LoVo (cell line): ENCODE results near the gene VAPA.
A peak's percentile ranks its signal among the peaks of the same experiment; 100 is the strongest.

Source experiments
- DNase-seq: peaks from one replicate; pipeline ENCODE4 v3.0.0-alpha.2; 2016; ENCODE audit warnings: low spot score

The VAPA gene

DNA sequence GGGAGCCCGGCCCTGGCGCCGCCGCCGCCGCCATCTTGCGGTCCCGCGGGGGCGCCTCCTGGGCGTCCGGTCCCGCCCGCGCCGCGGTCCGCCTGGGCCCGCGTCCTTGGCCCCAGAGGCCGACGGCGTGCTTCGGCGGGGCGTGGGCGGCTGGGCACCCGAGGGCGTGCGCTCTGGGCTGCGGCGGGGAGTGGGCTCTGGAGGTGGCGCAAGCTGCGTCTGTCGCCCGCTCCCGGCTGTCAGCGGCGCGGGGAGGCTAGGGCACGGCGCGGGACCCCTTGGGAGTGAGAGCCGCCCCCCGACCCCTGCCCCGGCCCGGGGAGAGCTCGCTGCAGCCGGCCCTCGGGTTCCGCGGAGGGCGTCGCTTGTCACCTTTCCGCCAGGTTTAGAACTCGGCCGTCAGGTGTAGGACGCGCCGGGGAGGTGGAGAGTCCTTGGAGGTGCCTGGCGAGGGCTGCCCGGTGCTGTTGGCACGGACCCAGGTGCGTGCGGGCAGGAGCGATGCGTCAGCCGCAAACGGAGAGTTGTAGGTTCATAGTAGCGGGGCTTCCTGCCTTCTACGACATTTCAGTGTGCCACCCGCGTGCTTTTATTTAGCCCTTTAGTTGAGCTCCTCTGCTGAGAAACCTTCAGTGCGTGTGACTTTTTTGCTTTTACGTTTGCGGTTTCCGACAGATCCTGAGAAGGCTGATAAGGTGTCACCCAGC, 921 bp downstream of the VAPA start:
- peak; percentile 85 for DNase-seq

DNA sequence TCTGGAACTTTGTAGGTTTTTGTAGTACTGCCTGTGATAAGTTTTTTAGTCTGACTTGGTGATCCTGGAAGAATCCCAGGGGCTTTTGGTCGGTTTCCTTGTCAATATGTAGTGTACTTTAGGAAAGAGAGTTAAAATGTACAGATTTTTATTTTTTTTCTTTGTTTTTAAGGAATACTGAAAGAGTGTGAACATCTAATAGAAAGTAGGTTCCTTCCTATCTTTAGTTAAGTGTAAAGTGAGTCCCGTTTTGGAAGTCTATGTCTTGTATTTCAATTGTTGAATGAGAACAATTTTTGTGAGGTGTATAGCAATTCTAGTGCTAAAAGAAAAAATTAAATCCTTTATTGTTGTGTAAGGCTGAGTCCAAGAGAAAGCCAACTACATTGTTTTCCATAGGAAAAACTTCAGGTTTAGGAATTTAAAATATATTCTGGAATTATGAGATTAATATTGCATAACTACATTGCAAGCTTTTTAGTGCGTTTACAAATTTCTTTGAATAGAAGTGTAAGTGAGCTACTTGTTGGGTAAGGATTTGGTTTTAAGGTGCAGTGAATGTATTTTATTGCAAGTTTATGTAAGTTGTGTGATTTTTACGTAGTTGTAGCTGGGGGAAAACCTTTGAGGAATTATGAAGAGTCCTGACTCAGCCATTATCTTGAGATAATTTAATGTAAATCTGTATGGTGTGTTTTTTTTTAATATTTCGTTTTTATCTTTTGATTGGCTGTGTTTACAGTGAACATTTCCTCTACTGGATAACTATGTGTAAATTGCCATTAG, 1.7 kb downstream of the VAPA start:
- DNase-seq = no peak

DNA sequence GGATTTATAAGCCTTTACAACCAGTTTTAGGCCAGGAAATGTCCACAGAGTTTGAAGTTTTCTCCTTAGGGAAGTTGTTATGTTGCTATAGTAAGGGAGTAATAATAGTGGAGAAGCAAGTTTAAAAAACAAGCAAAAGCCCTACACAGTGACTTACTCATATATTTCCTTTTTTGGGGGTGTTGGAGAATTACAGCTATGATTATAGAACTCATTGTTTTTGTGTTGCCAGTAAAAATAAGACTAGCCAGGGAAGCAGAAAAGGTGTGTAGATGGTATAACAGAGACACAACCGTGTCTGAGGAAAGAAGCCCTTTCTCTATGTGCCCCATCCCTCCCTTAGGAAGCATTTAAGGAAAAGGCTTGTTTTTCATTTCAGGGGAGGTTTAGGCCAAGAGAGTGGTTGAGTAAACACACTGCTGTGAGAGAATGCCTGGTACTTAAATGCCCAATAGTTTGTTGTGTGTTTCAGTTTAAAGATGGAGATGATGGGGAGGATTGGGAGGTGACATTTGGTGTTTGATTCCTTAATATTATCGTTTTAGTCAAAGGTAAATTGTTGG, 2.3 kb downstream of the VAPA start:
- no peak for DNase-seq

DNA sequence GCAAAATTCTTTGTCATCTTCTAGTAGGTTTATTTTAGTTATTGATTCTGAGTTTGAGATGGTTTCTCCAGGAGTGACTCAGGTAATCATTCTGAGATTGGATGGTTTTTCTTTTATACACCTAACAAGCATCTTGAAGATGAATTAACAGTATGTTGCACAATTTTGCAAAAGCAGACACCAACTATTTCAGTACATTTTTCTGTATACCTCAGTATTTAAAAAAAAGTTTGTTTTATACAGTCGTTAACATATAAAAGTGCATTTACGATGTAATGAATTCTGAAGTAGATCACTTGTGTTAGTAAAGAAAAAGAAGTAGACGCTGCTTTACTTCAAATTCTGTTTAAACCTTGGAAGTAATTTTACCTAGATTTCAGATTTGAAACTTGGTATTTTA, 3.0 kb downstream of the VAPA start:
- DNase-seq = no peak

DNA sequence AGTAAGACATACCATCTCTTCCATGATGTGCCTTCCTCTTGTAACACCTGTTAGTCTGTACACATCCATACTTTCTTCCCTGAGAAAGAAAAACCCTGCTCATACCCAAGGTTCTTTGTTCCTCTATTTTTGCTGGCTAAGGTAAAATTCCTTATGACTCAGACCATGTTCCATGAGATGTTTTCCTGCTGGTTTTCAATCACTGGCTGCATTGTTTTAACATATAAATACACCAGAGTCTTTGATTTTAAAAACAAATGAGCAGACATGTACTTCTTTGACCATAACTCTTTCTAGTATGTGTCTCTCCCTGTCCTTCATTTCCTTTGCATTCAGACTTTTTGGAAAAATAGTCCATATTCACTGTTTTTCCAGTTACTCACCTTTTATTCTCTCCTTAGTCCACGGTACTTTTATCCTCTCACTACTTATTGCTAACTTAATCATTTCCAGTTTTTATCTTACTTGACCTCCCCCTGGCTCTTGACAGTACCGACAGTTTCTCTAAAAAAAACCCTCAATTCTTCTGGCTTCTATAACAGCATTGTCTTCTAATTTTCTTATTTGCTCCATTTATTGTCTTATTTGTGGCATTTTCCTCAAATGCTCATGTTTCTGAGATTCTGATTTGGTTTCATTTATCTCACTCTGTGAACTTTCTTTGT, 4.3 kb downstream of the VAPA start:
- DNase-seq = no peak

DNA sequence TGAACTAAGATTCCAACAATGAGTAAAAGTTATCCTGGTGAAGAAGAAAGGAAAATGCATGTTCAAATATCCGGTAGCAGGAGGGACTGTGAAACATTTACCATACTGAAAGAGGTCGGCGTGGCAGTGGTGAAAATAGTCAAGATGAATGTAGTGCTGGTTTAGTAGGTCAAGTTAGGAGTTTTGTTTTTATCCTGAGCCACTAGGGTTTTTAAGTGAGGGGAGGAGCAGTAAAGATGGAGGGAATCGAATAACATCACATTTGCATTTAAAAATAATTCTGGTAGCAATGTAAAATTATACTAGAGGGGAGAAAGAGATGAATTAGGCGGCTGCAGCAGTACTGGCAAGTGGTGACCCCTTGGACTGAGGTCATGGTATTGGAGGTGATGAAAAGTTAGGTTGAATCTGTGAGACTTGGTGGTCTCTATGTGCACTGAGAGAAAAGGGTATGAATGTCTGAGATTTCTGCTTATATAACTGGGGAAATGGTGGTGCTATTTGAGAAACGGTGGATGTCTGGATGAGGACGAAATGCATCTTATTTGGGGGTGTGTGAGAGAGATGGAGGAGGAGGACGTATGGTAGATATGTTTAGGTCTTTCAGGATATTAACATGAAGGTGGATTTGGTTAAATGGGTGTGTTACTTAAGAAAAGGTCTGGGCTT, 5.9 kb downstream of the VAPA start:
- DNase-seq = no peak

DNA sequence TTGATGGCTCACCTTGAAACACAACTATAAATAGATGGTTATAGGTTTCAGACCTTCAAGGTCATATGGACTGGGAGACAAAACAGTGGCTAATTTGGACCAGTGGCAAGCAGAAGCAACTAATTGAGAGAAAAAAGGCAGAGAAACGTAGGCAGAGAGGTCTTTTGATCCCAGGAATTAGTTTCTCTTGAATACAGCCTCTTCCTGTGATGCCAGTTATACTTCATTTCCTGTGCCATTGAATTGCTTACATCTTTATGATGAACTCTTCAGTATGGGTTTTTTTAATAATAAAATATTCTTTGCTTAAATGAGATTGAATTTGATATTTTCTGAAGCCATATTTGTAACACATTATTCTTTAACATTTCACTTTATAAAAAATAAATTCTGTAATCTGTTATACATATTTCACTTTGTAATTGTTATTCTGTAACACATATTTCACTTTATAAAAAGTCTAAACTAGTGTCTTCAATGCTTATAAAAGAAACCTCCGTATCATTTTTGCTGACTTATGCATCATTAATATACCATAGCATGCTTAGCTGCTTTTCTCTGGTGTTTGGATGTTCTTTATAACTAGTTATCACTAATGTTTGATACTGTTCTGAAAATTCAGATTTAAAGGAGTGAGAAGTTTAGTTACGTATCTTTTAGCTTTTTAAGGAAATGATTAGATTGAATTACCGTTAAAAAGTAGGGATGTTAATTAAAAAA, 8.9 kb downstream of the VAPA start:
- DNase-seq = no peak

DNA sequence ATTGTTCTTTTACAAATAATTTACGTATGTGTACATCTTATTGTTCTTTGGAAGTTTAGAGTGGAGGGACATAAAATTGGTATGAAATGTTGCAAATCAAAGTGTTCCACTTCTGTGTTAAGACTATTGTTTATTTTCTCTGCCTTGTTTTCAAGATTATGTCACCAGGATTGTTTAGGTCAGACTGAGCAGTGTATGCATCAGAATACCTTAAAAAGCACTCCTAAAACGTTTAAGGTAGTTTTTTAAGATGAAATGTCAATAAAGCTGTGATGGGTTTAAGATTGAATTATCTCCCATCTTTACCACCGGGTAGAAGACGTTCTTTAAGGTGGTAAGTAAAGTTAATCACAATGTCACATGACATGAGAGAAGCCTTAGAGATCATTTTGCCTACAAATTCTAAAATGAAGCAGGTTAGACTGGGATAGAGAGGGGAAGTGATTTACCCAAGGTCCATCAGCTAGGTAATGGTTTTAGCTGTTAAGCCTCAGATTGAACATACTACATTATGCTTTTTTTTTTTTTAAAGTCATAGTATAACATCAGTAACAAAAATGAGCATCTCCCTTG, 10.6 kb downstream of the VAPA start:
- no peak for DNase-seq

DNA sequence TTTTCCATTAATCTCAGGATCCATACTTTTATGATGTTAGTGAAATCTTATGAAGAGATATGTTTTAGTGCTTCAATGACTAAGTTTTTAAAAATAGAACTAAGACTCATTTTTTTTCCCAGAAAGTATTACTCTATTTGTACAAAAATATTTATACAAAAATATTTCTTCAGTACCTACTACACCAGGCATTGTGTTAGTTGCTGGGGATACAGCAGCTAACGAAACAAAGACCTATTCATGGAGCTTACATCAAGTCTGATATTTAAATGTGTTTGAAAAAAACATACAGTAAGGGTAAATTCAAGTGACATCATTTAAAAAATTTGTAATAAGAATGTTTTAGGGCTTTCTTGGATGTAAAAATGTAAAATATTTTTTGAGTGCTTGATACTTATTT, 11.6 kb downstream of the VAPA start:
- no peak for DNase-seq

DNA sequence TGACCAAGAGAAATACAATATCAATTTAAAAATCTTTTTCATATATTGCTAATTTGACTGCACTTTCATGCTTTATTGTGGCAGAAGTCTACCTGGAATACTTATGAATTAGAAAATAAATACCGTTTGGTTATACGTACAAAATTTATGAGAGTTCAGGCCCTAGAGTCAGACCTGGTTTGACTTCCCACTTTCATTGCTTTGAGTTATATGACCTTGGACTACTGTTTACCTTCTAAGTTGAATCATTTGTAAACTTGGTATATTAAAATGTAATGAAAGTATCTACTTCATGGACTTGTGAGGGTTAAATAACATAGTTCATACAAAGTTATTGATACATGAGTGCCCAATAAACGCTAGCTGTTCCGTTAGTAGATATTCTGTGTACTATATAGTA, 12.0 kb downstream of the VAPA start:
- no peak for DNase-seq

DNA sequence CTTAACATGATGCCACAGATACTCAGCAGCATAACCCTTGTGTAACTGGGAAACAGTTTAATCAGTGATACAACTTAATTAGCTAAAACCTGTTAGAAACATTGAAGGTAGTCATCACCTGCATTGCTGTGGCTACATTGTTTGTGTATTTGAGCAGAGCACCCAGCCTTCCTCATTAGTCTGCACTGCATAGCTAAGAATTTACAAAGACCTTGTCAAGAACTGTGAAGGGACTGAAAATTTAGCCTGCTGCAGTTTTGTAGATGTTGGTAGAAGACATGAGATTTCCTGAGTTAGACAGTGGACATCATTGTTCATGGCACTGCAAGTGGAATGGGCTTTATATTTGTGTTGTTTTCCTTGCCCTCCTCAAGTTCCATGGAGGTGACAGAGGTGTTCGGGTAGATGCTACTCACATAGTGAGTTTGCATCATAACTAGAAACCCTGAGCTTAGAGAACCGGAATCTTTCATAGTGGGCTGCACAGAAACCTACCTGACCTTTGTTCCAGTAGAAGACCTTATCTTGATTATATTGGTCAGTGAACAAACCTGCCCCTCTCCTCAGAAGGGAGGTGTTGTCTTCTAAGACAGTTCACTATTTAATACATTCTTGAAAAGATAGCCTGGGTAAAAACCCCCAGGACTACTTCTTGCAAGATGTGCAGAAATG, 12.5 kb downstream of the VAPA start:
- DNase-seq = no peak

DNA sequence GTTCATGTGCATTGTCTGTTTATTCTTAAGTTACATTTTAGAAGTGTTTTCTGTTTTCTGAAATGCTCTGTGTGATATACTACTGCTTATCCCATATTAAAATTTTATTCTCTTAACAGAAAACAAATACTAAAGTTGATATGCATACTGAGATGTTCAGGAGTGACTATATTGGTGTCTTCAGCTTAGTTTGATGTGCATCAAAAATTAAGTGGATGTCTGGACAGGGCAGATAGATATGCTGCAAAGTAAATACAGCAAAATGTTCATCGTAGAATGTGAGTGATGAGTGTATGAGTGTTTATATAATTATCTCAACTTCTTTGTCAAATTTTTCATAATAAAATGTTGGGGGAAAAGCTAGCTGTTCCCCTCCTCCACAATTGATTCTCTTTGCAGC, 13.2 kb downstream of the VAPA start:
- no peak for DNase-seq

DNA sequence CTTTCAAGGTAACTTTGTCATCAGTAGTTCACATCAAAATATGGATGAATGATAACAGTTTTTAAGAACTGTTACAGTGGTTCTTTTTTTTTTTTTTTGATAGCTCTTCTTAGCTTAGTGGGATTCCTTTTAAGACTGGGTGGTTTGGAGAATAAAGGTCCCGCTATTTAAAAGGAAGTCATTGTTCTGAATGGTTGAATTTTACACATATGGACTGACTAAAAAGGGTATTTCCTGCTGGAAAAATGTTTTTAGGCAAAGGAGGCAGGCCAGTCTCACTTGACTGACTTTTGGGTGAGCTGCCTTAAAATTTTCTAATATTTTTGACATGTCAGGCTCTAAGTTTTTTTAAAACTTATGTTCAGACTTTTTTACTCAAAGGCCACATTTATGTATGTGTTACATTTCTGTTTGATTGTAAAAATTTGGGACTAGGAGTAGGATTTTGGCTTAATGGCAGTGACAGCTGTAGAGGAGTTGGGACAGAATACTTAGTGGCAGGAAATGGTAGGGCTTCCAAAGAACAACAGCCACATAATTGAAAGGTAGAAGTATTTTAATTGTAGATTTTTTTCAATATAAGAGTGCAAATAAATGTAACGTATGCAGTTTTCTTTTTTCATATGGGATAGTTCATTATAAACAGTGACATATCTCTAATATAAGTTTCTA, 13.7 kb downstream of the VAPA start:
- DNase-seq = no peak

DNA sequence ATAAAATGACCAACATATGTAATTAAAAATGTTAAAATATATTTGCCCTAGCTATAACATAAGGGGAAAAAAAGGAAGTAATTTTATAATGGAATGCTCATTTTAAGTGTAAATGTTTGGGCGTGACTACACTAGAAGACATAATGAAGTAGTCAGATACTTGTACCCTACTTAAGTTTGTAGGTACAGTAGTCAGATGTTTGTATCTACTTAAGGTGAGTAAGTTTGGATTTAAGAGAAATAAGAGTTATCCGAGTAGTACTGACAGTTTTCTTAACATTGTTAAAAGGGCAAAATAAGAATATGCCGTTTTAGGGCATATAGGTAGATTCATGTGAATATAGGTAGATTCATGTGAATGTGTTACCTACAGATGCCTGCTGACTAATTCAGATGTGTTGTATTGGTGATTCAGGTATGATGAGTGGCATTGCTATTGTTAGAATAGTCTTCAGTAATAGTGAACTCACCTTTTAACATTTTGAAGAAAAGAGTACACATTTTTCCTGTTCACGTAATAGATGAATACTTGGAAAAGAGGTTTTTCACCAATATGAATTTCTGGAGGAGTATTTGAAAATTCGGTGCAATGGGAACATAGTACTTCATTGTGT, 14.9 kb downstream of the VAPA start:
- no peak for DNase-seq

DNA sequence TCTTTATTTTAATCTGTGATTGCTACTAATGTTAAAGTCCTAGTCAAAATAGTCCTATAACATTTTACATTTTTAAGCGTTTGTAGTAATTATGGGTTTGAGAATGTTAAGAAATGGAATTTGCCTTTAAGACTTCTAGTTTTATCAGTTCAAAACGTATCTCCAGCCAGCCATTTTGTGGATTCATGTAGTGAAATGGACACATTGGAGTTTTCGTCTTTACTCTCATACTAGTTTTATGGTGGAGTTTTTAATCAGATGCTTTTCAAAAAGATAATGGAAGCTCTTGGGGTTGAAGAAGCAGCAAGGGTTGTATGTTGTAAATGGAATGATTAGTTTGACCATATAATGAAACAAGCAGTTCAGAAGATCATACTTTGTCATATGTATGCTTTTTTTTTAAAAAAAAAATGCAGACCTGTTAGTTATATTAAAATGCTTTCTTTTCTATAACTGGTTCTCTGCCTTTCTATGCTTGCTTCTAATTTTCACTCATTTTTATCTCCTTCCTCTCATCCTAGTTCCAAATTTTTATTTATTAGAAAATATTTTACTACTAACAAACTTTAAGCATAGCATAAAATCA, 16.6 kb downstream of the VAPA start:
- no peak for DNase-seq

DNA sequence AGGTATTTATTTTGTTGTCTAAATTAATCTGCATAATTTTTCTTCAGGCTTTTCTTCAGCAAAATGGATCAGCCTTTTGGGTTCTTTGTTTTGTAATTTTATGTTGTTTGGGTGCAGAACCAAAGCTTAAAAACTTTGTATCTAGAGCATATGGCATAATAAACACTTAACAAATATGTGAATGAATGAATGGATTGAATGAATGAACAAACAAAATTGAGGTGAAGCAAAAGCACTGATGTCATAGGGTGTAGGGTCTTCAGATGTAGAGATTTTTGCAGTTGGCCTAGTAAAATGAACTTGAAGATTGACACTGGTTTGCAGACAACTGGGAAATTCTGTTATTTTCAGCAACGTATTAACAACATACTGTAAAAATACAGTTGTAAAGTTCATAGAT, 17.3 kb downstream of the VAPA start:
- DNase-seq = no peak

DNA sequence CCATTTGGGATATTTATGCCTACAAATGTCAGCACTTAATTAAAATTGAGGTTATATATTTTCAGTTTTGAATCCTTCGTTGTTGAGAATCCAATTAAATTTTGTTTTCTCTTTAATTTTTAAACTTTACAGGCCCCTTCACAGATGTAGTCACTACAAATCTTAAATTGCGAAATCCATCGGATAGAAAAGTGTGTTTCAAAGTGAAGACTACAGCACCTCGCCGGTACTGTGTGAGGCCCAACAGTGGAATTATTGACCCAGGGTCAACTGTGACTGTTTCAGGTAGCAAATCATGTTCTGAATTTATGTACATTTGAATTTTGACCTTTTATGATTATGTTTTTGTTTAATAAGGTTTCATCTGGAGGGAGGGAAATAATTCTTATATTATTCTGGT, 17.9 kb downstream of the VAPA start:
- no peak for DNase-seq

DNA sequence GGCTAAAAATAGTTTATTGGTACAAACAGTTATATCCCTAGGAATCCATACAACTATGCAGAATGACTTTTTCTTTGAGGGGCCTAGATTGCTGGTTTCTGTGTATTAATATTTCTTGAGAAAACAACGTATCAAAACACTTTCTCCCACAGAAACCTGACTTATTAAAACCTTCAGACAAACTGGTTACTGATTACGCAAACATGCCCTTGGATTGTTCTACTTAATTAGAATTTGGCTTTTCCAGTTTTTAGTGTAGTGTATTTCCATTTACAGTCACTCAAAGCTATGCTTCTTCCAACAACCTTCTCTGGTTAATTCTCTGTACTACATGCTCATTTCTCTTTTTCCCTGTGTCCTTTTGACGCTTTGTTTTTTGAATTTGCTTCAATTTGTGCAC, 20.0 kb downstream of the VAPA start:
- no peak for DNase-seq

DNA sequence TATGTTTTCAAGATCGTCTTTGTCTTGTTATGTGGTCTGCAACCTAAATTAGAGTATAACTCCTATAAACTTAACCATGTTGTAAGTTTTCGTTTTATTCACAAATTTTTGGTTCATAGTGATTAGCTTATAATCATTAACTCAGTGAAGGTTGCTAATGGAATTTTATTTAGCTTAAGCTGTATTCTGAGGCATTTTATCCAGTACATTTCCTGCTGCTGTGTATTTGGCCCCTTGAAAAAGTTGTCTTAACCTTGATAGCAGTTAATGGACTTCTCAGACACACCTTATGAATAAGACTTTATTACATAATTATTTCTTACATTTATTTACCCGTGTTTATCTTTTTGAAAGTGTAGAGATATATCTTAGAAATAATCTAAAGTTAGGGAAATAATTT, 20.5 kb downstream of the VAPA start:
- DNase-seq = no peak
